ENCODE measurements around the gene OSMR.

Gene OSMR

GRCh38 chr5:38824821-38825220 is 21.0 kb upstream of the OSMR start:
- H2AFZ ChIP-seq (ENCODE audit: low read length): no peak overlapping the region
- no peak overlapping the region for H3K9ac ChIP-seq (ENCODE audit: low read depth, low read length, poor library complexity, severe bottlenecking)
- no peak for TF ChIP-seq EZH2phosphoT487 (IDR thresholded peaks at IDR 0.05; ENCODE audit: borderline replicate concordance)
- no peak for TF ChIP-seq CTCF (conservative IDR thresholded peaks at IDR 0.05; ENCODE audit: low read length)

DNA sequence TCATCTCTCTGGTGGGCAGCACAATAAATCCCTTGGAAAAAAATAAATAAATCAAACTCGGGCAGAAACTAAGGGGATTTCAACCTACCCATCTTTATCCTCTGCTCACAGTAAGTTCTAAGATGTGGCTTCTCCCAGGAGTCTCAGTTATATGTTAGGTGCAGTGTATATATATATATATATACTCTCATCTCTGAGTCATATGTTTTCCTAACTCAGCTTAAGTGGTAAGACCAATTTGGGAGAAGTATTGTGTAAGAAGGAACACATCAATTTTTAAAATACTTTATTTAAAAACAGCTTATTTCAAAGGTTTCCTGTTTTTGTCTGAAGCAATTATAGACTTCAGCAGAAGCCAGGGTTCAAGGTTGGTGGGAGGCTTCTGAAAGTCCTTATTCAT is 20.3 kb upstream of the OSMR start:
- H3K9me2 ChIP-seq (replicated peaks; ENCODE audit: low read depth, low read length): no peaks in the 10 kb centered on the region
- no peak overlapping the region for H3K4me3 ChIP-seq (ENCODE audit: low read length, poor library complexity, severe bottlenecking)
- no peak overlapping the region for H3K9ac ChIP-seq (ENCODE audit: low read depth, low read length, poor library complexity, severe bottlenecking)
- H3K4me1 ChIP-seq (ENCODE audit: insufficient read depth, low read length, poor library complexity, severe bottlenecking): no peaks in the 10 kb centered on the region
- no peaks in the 10 kb centered on the region for H3K79me2 ChIP-seq (ENCODE audit: insufficient read depth, low read length)
- no peaks in the 10 kb centered on the region for H3F3A ChIP-seq (ENCODE audit: low read depth)
- no peaks in the 10 kb centered on the region for H4K20me1 ChIP-seq (ENCODE audit: insufficient read depth, low read length, poor library complexity, severe bottlenecking)
- no peak overlapping the region for H3K4me2 ChIP-seq (ENCODE audit: low read depth, low read length, poor library complexity, severe bottlenecking)
- TF ChIP-seq CTCF (conservative IDR thresholded peaks at IDR 0.05; ENCODE audit: low read length) (no peak), EZH2phosphoT487 (IDR thresholded peaks at IDR 0.05; ENCODE audit: borderline replicate concordance) (no peak)
- no peak overlapping the region for H2AFZ ChIP-seq (ENCODE audit: low read length)
- H3K36me3 ChIP-seq (ENCODE audit: insufficient read depth, low read length): no peaks in the 10 kb centered on the region
- H3K9me3 ChIP-seq (ENCODE audit: insufficient read depth, low read depth, low read length): no peaks in the 10 kb centered on the region
- H3K27me3 ChIP-seq (ENCODE audit: insufficient read depth, low read length, poor library complexity, severe bottlenecking): no peaks in the 10 kb centered on the region

More at GRCh38 chr5:38824821-38825220, 21.0 kb upstream of the OSMR start:
- no peaks in the 10 kb centered on the region for H3K4me1 ChIP-seq (ENCODE audit: insufficient read depth, low read length, poor library complexity, severe bottlenecking)
- no peak overlapping the region for H3K4me3 ChIP-seq (ENCODE audit: low read length, poor library complexity, severe bottlenecking)
- H3K79me2 ChIP-seq (ENCODE audit: insufficient read depth, low read length): no peaks in the 10 kb centered on the region
- H4K20me1 ChIP-seq (ENCODE audit: insufficient read depth, low read length, poor library complexity, severe bottlenecking): no peaks in the 10 kb centered on the region
- no peaks in the 10 kb centered on the region for H3K9me2 ChIP-seq (replicated peaks; ENCODE audit: low read depth, low read length)
- H3K36me3 ChIP-seq (ENCODE audit: insufficient read depth, low read length): no peaks in the 10 kb centered on the region
- H3K9me3 ChIP-seq (ENCODE audit: insufficient read depth, low read depth, low read length): no peaks in the 10 kb centered on the region
- no peak overlapping the region for H3K4me2 ChIP-seq (ENCODE audit: low read depth, low read length, poor library complexity, severe bottlenecking)
- H3K27me3 ChIP-seq (ENCODE audit: insufficient read depth, low read length, poor library complexity, severe bottlenecking): no peaks in the 10 kb centered on the region
- no peaks in the 10 kb centered on the region for H3F3A ChIP-seq (ENCODE audit: low read depth)

DNA sequence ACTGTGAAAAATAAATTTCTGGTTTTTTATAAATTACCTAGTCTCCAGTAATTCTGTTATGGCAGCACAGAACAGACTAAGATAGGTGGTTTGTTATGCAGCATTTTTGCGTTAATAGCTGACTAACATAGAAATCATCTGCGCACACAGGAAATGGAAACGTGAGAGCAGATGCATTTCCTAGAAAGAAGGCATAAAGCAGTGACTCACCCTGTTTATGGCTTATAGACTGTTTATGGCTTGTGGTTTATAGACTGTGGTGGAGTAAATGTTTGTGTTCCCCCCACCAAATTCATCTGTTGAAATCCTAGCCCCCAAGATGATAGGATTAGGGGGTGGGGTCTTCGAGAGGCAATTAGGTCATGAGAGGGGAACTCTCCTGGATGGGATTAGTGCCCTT is 18.3 kb upstream of the OSMR start:
- no peaks in the 10 kb centered on the region for H3K79me2 ChIP-seq (ENCODE audit: insufficient read depth, low read length)
- no peaks in the 10 kb centered on the region for H3K27me3 ChIP-seq (ENCODE audit: insufficient read depth, low read length, poor library complexity, severe bottlenecking)
- H3K4me1 ChIP-seq (ENCODE audit: insufficient read depth, low read length, poor library complexity, severe bottlenecking): no peaks in the 10 kb centered on the region
- no peaks in the 10 kb centered on the region for H3K36me3 ChIP-seq (ENCODE audit: insufficient read depth, low read length)
- H3K9ac ChIP-seq (ENCODE audit: low read depth, low read length, poor library complexity, severe bottlenecking): no peak overlapping the region
- H3K9me2 ChIP-seq (replicated peaks; ENCODE audit: low read depth, low read length): no peaks in the 10 kb centered on the region
- no peaks in the 10 kb centered on the region for H3K9me3 ChIP-seq (ENCODE audit: insufficient read depth, low read depth, low read length)
- no peaks in the 10 kb centered on the region for H4K20me1 ChIP-seq (ENCODE audit: insufficient read depth, low read length, poor library complexity, severe bottlenecking)
- H3K4me2 ChIP-seq (ENCODE audit: low read depth, low read length, poor library complexity, severe bottlenecking): no peak overlapping the region
- no peaks in the 10 kb centered on the region for H3F3A ChIP-seq (ENCODE audit: low read depth)
- no peak overlapping the region for H2AFZ ChIP-seq (ENCODE audit: low read length)
- H3K4me3 ChIP-seq (ENCODE audit: low read length, poor library complexity, severe bottlenecking): no peak overlapping the region
- TF ChIP-seq EZH2phosphoT487 (IDR thresholded peaks at IDR 0.05; ENCODE audit: borderline replicate concordance) (no peak), CTCF (conservative IDR thresholded peaks at IDR 0.05; ENCODE audit: low read length) (no peak)

All from Loucy (cell line).